WTC11 (cell line): ENCODE data around the gene SSB. TPM values are rescaled to one million over a fixed set of nuclear protein-coding genes. Genes with fewer than 3 reads are reported as not detected.
"Not testable (repeated sequence)": the region's sequence is repeated elsewhere in the genome, so short reads cannot be mapped to it uniquely, and the experiment has no call there.

Experiments used
- ATAC-seq: fragments of 200-7000 bp; cut with Tn5 transposase; 2 replicates; pipeline ENCODE4 v1.10.0; 2021; ENCODE audit warnings: mild to moderate bottlenecking, moderate library complexity
- CTCF ChIA-PET: fragments of 300-600 bp; sonication (Branson Sonifier 250); formaldehyde crosslinking; loops from one replicate; lab custom pipeline; 2021; ENCODE audit warnings: antibody characterized with exemption; lab: Charles Lee
- POLR2A ChIA-PET: fragments of 350-600 bp; sonication (Branson Sonifier 250); formaldehyde crosslinking; loops from one replicate; lab custom pipeline; 2021; ENCODE audit warnings: antibody characterized with exemption; lab: Charles Lee
- DNase-seq: peaks from one replicate; pipeline ENCODE4 v3.0.0; 2021; ENCODE audit warnings: low spot score
- H3K27ac Mint-ChIP-seq: 2 replicates; pipeline ENCODE4 v1.8.0; 2021; ENCODE audit warnings: mixed read lengths
- H3K27me3 Mint-ChIP-seq: 2 replicates; pipeline ENCODE4 v1.8.0; 2021; ENCODE audit warnings: low read depth, mild to moderate bottlenecking, moderate library complexity, mixed read lengths
- H3K36me3 Mint-ChIP-seq: 2 replicates; pipeline ENCODE4 v1.8.0; 2021; ENCODE audit warnings: mixed read lengths
- H3K4me1 Mint-ChIP-seq: 2 replicates; pipeline ENCODE4 v1.8.0; 2022; ENCODE audit warnings: mixed read lengths
- H3K4me3 Mint-ChIP-seq: 2 replicates; pipeline ENCODE4 v1.8.0; 2021; ENCODE audit warnings: mild to moderate bottlenecking, moderate library complexity, mixed read lengths
- H3K9me3 Mint-ChIP-seq: 2 replicates; pipeline ENCODE4 v1.8.0; 2021; ENCODE audit warnings: mixed read lengths
- EMX1 ChIP-seq: fragments of 250-450 bp; sonication (Bioruptor Pico); IDR thresholded peaks from 2 replicates; pipeline ENCODE4 v1.8.0; 2021; ENCODE audit warnings: mild to moderate bottlenecking
- ESRRA ChIP-seq: sonication (generic); formaldehyde crosslinking; IDR thresholded peaks from 2 replicates; pipeline ENCODE4 v1.8.1; 2022; ENCODE audit warnings: mild to moderate bottlenecking, missing genetic modification reagents, borderline replicate concordance
- FOXP1 ChIP-seq: sonication (generic); formaldehyde crosslinking; IDR thresholded peaks from 2 replicates; pipeline ENCODE4 v1.8.0; 2022; ENCODE audit warnings: missing genetic modification reagents, mild to moderate bottlenecking, moderate library complexity, borderline replicate concordance
- FOXP4 ChIP-seq: sonication (generic); formaldehyde crosslinking; IDR thresholded peaks from 2 replicates; pipeline ENCODE4 v1.8.0; 2022; ENCODE audit warnings: mild to moderate bottlenecking, missing genetic modification reagents
- GRHL2 ChIP-seq: fragments of 250-450 bp; sonication (Bioruptor Pico); IDR thresholded peaks from 2 replicates; pipeline ENCODE4 v1.8.0; 2022; ENCODE audit warnings: mild to moderate bottlenecking, moderate library complexity; ENCODE audit not compliant: insufficient replicate concordance, severe bottlenecking
- IRF1 ChIP-seq: sonication (generic); formaldehyde crosslinking; IDR thresholded peaks from 2 replicates; pipeline ENCODE4 v1.8.0; 2023; ENCODE audit warnings: missing genetic modification reagents
- IRF2 ChIP-seq: sonication (generic); formaldehyde crosslinking; IDR thresholded peaks from 2 replicates; pipeline ENCODE4 v1.8.0; 2022; ENCODE audit warnings: low read depth, missing genetic modification reagents, borderline replicate concordance
- JUN ChIP-seq: sonication (generic); formaldehyde crosslinking; IDR thresholded peaks from 2 replicates; pipeline ENCODE4 v1.8.0; 2023; ENCODE audit warnings: mild to moderate bottlenecking, missing genetic modification reagents
- MAX ChIP-seq: sonication (generic); formaldehyde crosslinking; IDR thresholded peaks from 2 replicates; pipeline ENCODE4 v1.8.0; 2022; ENCODE audit warnings: mild to moderate bottlenecking, missing genetic modification reagents
- MLX ChIP-seq: sonication (generic); formaldehyde crosslinking; IDR thresholded peaks from 2 replicates; pipeline ENCODE4 v1.8.1; 2023; ENCODE audit warnings: mild to moderate bottlenecking, missing genetic modification reagents, moderate library complexity
- NFATC4 ChIP-seq: fragments of 250-450 bp; sonication (Bioruptor Pico); IDR thresholded peaks from 2 replicates; pipeline ENCODE4 v1.9.0; 2021; ENCODE audit warnings: mild to moderate bottlenecking
- NR3C1 ChIP-seq: sonication (generic); formaldehyde crosslinking; conservative IDR thresholded peaks from 2 replicates; pipeline ENCODE4 v1.8.1; 2023; ENCODE audit warnings: low read depth, mild to moderate bottlenecking, missing genetic modification reagents
- PREB ChIP-seq: sonication (generic); formaldehyde crosslinking; IDR thresholded peaks from 2 replicates; pipeline ENCODE4 v1.8.1; 2022; ENCODE audit warnings: mild to moderate bottlenecking, missing genetic modification reagents, moderate library complexity, borderline replicate concordance
- SP1 ChIP-seq: sonication (generic); formaldehyde crosslinking; conservative IDR thresholded peaks from 2 replicates; pipeline ENCODE4 v1.8.1; 2022; ENCODE audit warnings: missing genetic modification reagents
- TEAD4 ChIP-seq: sonication (generic); formaldehyde crosslinking; IDR thresholded peaks from 2 replicates; pipeline ENCODE4 v1.8.0; 2022; ENCODE audit warnings: mild to moderate bottlenecking, missing genetic modification reagents
- USF1 ChIP-seq: sonication (generic); formaldehyde crosslinking; IDR thresholded peaks from 2 replicates; pipeline ENCODE4 v1.8.0; 2022; ENCODE audit warnings: mild to moderate bottlenecking, missing genetic modification reagents
- ZBTB43 ChIP-seq: sonication (generic); formaldehyde crosslinking; IDR thresholded peaks from 2 replicates; pipeline ENCODE4 v1.8.1; 2023; ENCODE audit warnings: mild to moderate bottlenecking, missing genetic modification reagents
- ZNF121 ChIP-seq: sonication (generic); formaldehyde crosslinking; IDR thresholded peaks from 2 replicates; pipeline ENCODE4 v1.8.0; 2023; ENCODE audit warnings: missing genetic modification reagents
- ZNF138 ChIP-seq: sonication (generic); formaldehyde crosslinking; conservative IDR thresholded peaks from 2 replicates; pipeline ENCODE4 v1.8.1; 2022; ENCODE audit warnings: mild to moderate bottlenecking, moderate library complexity, missing genetic modification reagents
- ZNF317 ChIP-seq: sonication (generic); formaldehyde crosslinking; IDR thresholded peaks from 2 replicates; pipeline ENCODE4 v1.8.1; 2023; ENCODE audit warnings: low read depth, mild to moderate bottlenecking, moderate library complexity, missing genetic modification reagents, borderline replicate concordance
- ZNF396 ChIP-seq: fragments of 250-450 bp; sonication (Bioruptor Pico); IDR thresholded peaks from 2 replicates; pipeline ENCODE4 v1.8.0; 2021; ENCODE audit warnings: mild to moderate bottlenecking, moderate library complexity, borderline replicate concordance
- ZNF416 ChIP-seq: fragments of 250-450 bp; sonication (Bioruptor Pico); IDR thresholded peaks from 2 replicates; pipeline ENCODE4 v1.9.0; 2021; ENCODE audit warnings: mild to moderate bottlenecking, inconsistent platforms
- total RNA-seq: library from RNA; stranded (reverse); gene quantifications from 3 replicates; pipeline ENCODE4 v1.2.3, GENCODE V29; 2021

SSB gene
- total RNA-seq, 1 experiment from 2014 or later, result 235 TPM

- no peak for TF ChIP-seq ZNF416
- TF ChIP-seq ZNF121 (CRISPR knock-in tag), result no peak
- TF ChIP-seq EMX1 (CRISPR knock-in tag), result no peak
- TF ChIP-seq FOXP4 (CRISPR knock-in tag), result no peak
- TF ChIP-seq GRHL2, result no peak
- TF ChIP-seq IRF2 (CRISPR knock-in tag), result no peak
- no peak for TF ChIP-seq NFATC4
- no peak for TF ChIP-seq FOXP1
Measured at GRCh38 chr2:169839954-169840746, 41.5 kb downstream of the SSB start (continued).

GRCh38 chr2:169840747-169841142, 42.1 kb downstream of the SSB start:
- no peak for ATAC-seq

GRCh38 chr2:169841625-169842024, 43.0 kb downstream of the SSB start:
- H3K4me1 Mint-ChIP-seq, ATAC-seq, CTCF ChIA-PET, H3K27ac Mint-ChIP-seq, H3K27me3 Mint-ChIP-seq, DNase-seq, POLR2A ChIA-PET, H3K4me3 Mint-ChIP-seq: not testable (repeated sequence)
- peaks cover 24% of the 10 kb centered on the region for H3K36me3 Mint-ChIP-seq
- H3K9me3 Mint-ChIP-seq, result peaks cover 24% of the 10 kb centered on the region

More at GRCh38 chr2:169840747-169841142, 42.1 kb downstream of the SSB start:
- TF ChIP-seq NR3C1 (no peak), MAX (CRISPR knock-in tag) (no peak), JUN (CRISPR knock-in tag) (no peak), TEAD4 (CRISPR knock-in tag) (no peak), ZNF317 (no peak), IRF1 (CRISPR knock-in tag) (no peak), PREB (no peak), EMX1 (CRISPR knock-in tag) (no peak), SP1 (no peak), ZBTB43 (CRISPR knock-in tag) (no peak), MLX (CRISPR knock-in tag) (no peak), ZNF138 (CRISPR knock-in tag) (no peak), ZNF396 (CRISPR knock-in tag) (no peak), USF1 (CRISPR knock-in tag) (no peak), NFATC4 (no peak), ESRRA (CRISPR knock-in tag) (no peak)
- POLR2A ChIA-PET, result no interaction called here
- H3K4me1 Mint-ChIP-seq, result no peaks in the 10 kb centered on the region
- peaks cover 24% of the 10 kb centered on the region for H3K9me3 Mint-ChIP-seq
- H3K27ac Mint-ChIP-seq, result no peak overlapping the region
- H3K27me3 Mint-ChIP-seq, result no peaks in the 10 kb centered on the region
- DNase-seq, result no peak
- H3K36me3 Mint-ChIP-seq, result peaks cover 24% of the 10 kb centered on the region
- CTCF ChIA-PET, result no interaction called here
- H3K4me3 Mint-ChIP-seq, result no peak overlapping the region
